ENCODE results near the gene SPATS2.
A peak's percentile ranks its signal among the peaks of the same experiment; 100 is the strongest.
"Not testable (repeated sequence)": the region's sequence is repeated elsewhere in the genome, so short reads cannot be mapped to it uniquely, and the experiment has no call there.

The SPATS2 gene

GRCh38 chr12:49525942-49526341 lies 158.7 kb downstream of the SPATS2 start:
- no peak for DNase-seq

- DNase-seq: no peak
Observed at GRCh38 chr12:49527361-49528130, 160.3 kb downstream of the SPATS2 start.

- no peak for DNase-seq
Observed at GRCh38 chr12:49529414-49529813, 162.2 kb downstream of the SPATS2 start.

- DNase-seq: no peak
Observed at GRCh38 chr12:49531745-49532144, 164.5 kb downstream of the SPATS2 start.

GRCh38 chr12:49533331-49533730 lies 166.1 kb downstream of the SPATS2 start:
- no peak for DNase-seq

- not testable (repeated sequence) for DNase-seq
Observed at GRCh38 chr12:49534122-49534521, 166.9 kb downstream of the SPATS2 start.

GRCh38 chr12:49534731-49535278 lies 167.5 kb downstream of the SPATS2 start:
- no peak for DNase-seq

GRCh38 chr12:49535921-49536525 lies 168.8 kb downstream of the SPATS2 start:
- no peak for DNase-seq

- DNase-seq: no peak
Observed at GRCh38 chr12:49536526-49537071, 169.3 kb downstream of the SPATS2 start.

GRCh38 chr12:49537231-49537751 lies 170.0 kb downstream of the SPATS2 start:
- DNase-seq: no peak

- DNase-seq: no peak
Observed at GRCh38 chr12:49537752-49538509, 170.7 kb downstream of the SPATS2 start.

- DNase-seq: peak; percentile 60
Observed at GRCh38 chr12:49538510-49539403, 171.5 kb downstream of the SPATS2 start, which contains the start of gene KCNH3. KCNH3 (plus strand) TSS chr12:49539030; CDS start chr12:49539417, 387 bp downstream.

- DNase-seq: no peak
Observed at GRCh38 chr12:49539406-49540228, 172.4 kb downstream of the SPATS2 start.

GRCh38 chr12:49540229-49541139 lies 173.2 kb downstream of the SPATS2 start:
- no peak for DNase-seq

- no peak for DNase-seq
Observed at GRCh38 chr12:49541140-49541861, 174.0 kb downstream of the SPATS2 start.

- no peak for DNase-seq
Observed at GRCh38 chr12:49541911-49542505, 174.7 kb downstream of the SPATS2 start.

GRCh38 chr12:49542592-49543160 lies 175.4 kb downstream of the SPATS2 start:
- no peak for DNase-seq

All from GDM1 (cell line).